Trophoblast cell (in vitro differentiated cells and primary cell): ENCODE measurements around the gene URB2.
A peak's percentile ranks its signal among the peaks of the same experiment; 100 is the strongest.
"Not testable (repeated sequence)": the region's sequence is repeated elsewhere in the genome, so short reads cannot be mapped to it uniquely, and the experiment has no call there.

Experiments used
- DNase-seq, 2 donors: peaks; one replicate each; pipeline ENCODE4 v3.0.0-alpha.2; 2016
- H2AFZ ChIP-seq: 2 replicates; pipeline ENCODE4 v1.6.1; 2013; ENCODE audit warnings: low read length, moderate library complexity, mild to moderate bottlenecking; ENCODE audit not compliant: insufficient read depth, poor library complexity
- H2AK5ac ChIP-seq: 2 replicates; pipeline ENCODE4 v1.6.1; 2013; ENCODE audit warnings: mild to moderate bottlenecking, low read length
- H2BK120ac ChIP-seq: 2 replicates; pipeline ENCODE4 v1.6.1; 2013; ENCODE audit warnings: low read length, mild to moderate bottlenecking, moderate library complexity; ENCODE audit not compliant: insufficient read depth, poor library complexity
- H2BK12ac ChIP-seq: 2 replicates; pipeline ENCODE4 v1.6.1; 2013; ENCODE audit warnings: mild to moderate bottlenecking, low read length, moderate library complexity
- H2BK5ac ChIP-seq: 2 replicates; pipeline ENCODE4 v1.6.1; 2013; ENCODE audit warnings: low read length, low read depth, moderate library complexity, mild to moderate bottlenecking; ENCODE audit not compliant: poor library complexity
- H3K14ac ChIP-seq: 2 replicates; pipeline ENCODE4 v1.6.1; 2013; ENCODE audit warnings: mild to moderate bottlenecking, low read length
- H3K18ac ChIP-seq: 2 replicates; pipeline ENCODE4 v1.6.1; 2013; ENCODE audit warnings: mild to moderate bottlenecking, low read length
- H3K23ac ChIP-seq: 2 replicates; pipeline ENCODE4 v1.6.1; 2013; ENCODE audit warnings: low read length
- H3K27ac ChIP-seq: 2 replicates; pipeline ENCODE4 v1.5.1; 2013; ENCODE audit warnings: low read depth, mild to moderate bottlenecking, inconsistent platforms, low read length, moderate library complexity
- H3K27me3 ChIP-seq: 2 replicates; pipeline ENCODE4 v1.6.1; 2013; ENCODE audit warnings: inconsistent platforms, mild to moderate bottlenecking, low read length, moderate library complexity; ENCODE audit not compliant: insufficient read depth
- H3K36me3 ChIP-seq, 2 experiments: 1 replicate in 1 of 2; 2 replicates in 1 of 2; pipeline ENCODE4 v1.6.1; 2013; ENCODE audit warnings: low read length in 2 of 2, mild to moderate bottlenecking in 2 of 2, moderate library complexity in 1 of 2; ENCODE audit not compliant: insufficient read depth in 2 of 2, control insufficient read depth in 1 of 2
- H3K4ac ChIP-seq: 2 replicates; pipeline ENCODE4 v1.6.1; 2013; ENCODE audit warnings: low read depth, mild to moderate bottlenecking, low read length, moderate library complexity
- H3K4me1 ChIP-seq, 2 experiments: 1 replicate in 1 of 2; 2 replicates in 1 of 2; pipeline ENCODE4 v1.6.1; 2013; ENCODE audit warnings: low read length in 2 of 2, mild to moderate bottlenecking in 2 of 2, moderate library complexity in 1 of 2; ENCODE audit not compliant: insufficient read depth in 2 of 2, control insufficient read depth in 1 of 2
- H3K4me2 ChIP-seq: 2 replicates; pipeline ENCODE4 v1.6.1; 2013; ENCODE audit warnings: inconsistent platforms, mild to moderate bottlenecking, low read length, moderate library complexity
- H3K4me3 ChIP-seq: 2 replicates; pipeline ENCODE4 v1.5.1; 2013; ENCODE audit warnings: mild to moderate bottlenecking, low read depth, low read length, inconsistent platforms
- H3K79me1 ChIP-seq: one replicate; pipeline ENCODE4 v1.6.1; 2013; ENCODE audit warnings: low read length
- H3K79me2 ChIP-seq: 2 replicates; pipeline ENCODE4 v1.6.1; 2013; ENCODE audit warnings: low read length, mild to moderate bottlenecking; ENCODE audit not compliant: control insufficient read depth, insufficient read depth, poor library complexity
- H3K9ac ChIP-seq: 2 replicates; pipeline ENCODE4 v1.6.1; 2013; ENCODE audit warnings: mild to moderate bottlenecking, low read length
- H3K9me3 ChIP-seq: 2 replicates; pipeline ENCODE4 v1.6.1; 2013; ENCODE audit warnings: low read depth, mild to moderate bottlenecking, control low read depth, inconsistent platforms, low read length; ENCODE audit not compliant: insufficient read depth
- H4K12ac ChIP-seq: 2 replicates; pipeline ENCODE4 v1.6.1; 2013; ENCODE audit warnings: low read depth, mild to moderate bottlenecking, low read length, moderate library complexity
- H4K8ac ChIP-seq: 2 replicates; pipeline ENCODE4 v1.6.1; 2013; ENCODE audit warnings: low read depth, mild to moderate bottlenecking, low read length, moderate library complexity
- H4K91ac ChIP-seq: one replicate; pipeline ENCODE4 v1.6.1; 2013; ENCODE audit warnings: low read depth, mild to moderate bottlenecking, low read length, moderate library complexity
- WGBS: extraction: QIAGEN DNeasy Blood & Tissue Kit; methylation state at CpG from one replicate; pipeline ENCODE4 v1.1.7; 2013; ENCODE audit warnings: missing lambda C conversion rate; ENCODE audit not compliant: insufficient read length, insufficient coverage; ENCODE audit errors: extremely low coverage; 5-methylcytosine and 5-hydroxymethylcytosine counted together

URB2 gene

GRCh38 chr1:229705152-229705551 lies 79.1 kb downstream of the URB2 start:
- H2BK120ac ChIP-seq, H3K79me2 ChIP-seq, H3K79me1 ChIP-seq, H2AFZ ChIP-seq, H3K27me3 ChIP-seq, H3K36me3 ChIP-seq, H3K14ac ChIP-seq, H3K23ac ChIP-seq, H3K18ac ChIP-seq, H3K4ac ChIP-seq, H2BK5ac ChIP-seq, H3K4me1 ChIP-seq, H3K4me2 ChIP-seq, DNase-seq, H4K12ac ChIP-seq, H2AK5ac ChIP-seq, H4K91ac ChIP-seq, H3K4me3 ChIP-seq, H2BK12ac ChIP-seq, H3K9me3 ChIP-seq, H4K8ac ChIP-seq, H3K27ac ChIP-seq, H3K9ac ChIP-seq: not testable (repeated sequence)
- WGBS, result 100% methylated on average over 1 of the region's 2 CpGs

- not testable (repeated sequence) for H2BK12ac ChIP-seq, H3K36me3 ChIP-seq, H3K79me2 ChIP-seq, H3K9me3 ChIP-seq, H3K9ac ChIP-seq, H3K18ac ChIP-seq, H2AK5ac ChIP-seq, H3K79me1 ChIP-seq, H4K12ac ChIP-seq, H3K23ac ChIP-seq, H2BK120ac ChIP-seq, H3K4ac ChIP-seq, H3K4me1 ChIP-seq, H3K27ac ChIP-seq, H4K8ac ChIP-seq, DNase-seq, H3K14ac ChIP-seq, H2AFZ ChIP-seq, H4K91ac ChIP-seq, H2BK5ac ChIP-seq, H3K4me3 ChIP-seq, H3K4me2 ChIP-seq, H3K27me3 ChIP-seq
- no CpG with 5 or more reads among the region's 6 CpGs for WGBS
Measured at GRCh38 chr1:229707127-229707526, 81.1 kb downstream of the URB2 start.

- peak overlapping the region; percentile 42 for H4K91ac ChIP-seq
- no peaks in the 10 kb centered on the region for H3K36me3 ChIP-seq
- WGBS, result no CpG with 5 or more reads among the region's 6 CpGs
- no peaks in the 10 kb centered on the region for H3K79me2 ChIP-seq
- H4K8ac ChIP-seq, result no peak overlapping the region
- H2AFZ ChIP-seq, result no peak overlapping the region
- H3K4me1 ChIP-seq, result peaks cover 0 to 7% of the 10 kb centered on the region in 2 experiments
- no peak for DNase-seq
- H3K9me3 ChIP-seq, result peaks cover 2% of the 10 kb centered on the region
- peaks cover 5% of the 10 kb centered on the region for H3K79me1 ChIP-seq
- H3K9ac ChIP-seq, result no peak overlapping the region
- H3K23ac ChIP-seq, result no peak overlapping the region
- no peaks in the 10 kb centered on the region for H3K27me3 ChIP-seq
- peak overlapping the region; percentile 52 for H2BK120ac ChIP-seq
- no peak overlapping the region for H3K4ac ChIP-seq
- peak overlapping the region; percentile 38 for H2BK5ac ChIP-seq
- no peak overlapping the region for H3K18ac ChIP-seq
- H2AK5ac ChIP-seq, result peak overlapping the region; percentile 12
- no peak overlapping the region for H4K12ac ChIP-seq
- peak overlapping the region; percentile 75 for H2BK12ac ChIP-seq
- peak overlapping the region; percentile 80 for H3K27ac ChIP-seq
- H3K4me3 ChIP-seq, result no peak overlapping the region
- H3K4me2 ChIP-seq, result no peak overlapping the region
- no peak overlapping the region for H3K14ac ChIP-seq
Measured at GRCh38 chr1:229709500-229710013, 83.5 kb downstream of the URB2 start.
